Progenitor cell of endocrine pancreas (in vitro differentiated cells): Measurements from ENCODE around the gene WDR47. TPM values are rescaled to one million over a fixed set of nuclear protein-coding genes. Genes with fewer than 3 reads are reported as not detected.
"Not testable (repeated sequence)": the region's sequence is repeated elsewhere in the genome, so short reads cannot be mapped to it uniquely, and the experiment has no call there.

Experiments
- DNase-seq: peaks from one replicate; pipeline ENCODE4 v3.0.0; 2021; ENCODE audit warnings: low spot score; ENCODE audit not compliant: unreplicated experiment
- H3K27ac Mint-ChIP-seq: 2 replicates; pipeline ENCODE4 v1.8.0; 2021; ENCODE audit warnings: mild to moderate bottlenecking, moderate library complexity, mixed read lengths
- H3K27me3 Mint-ChIP-seq: 2 replicates; pipeline ENCODE4 v1.8.0; 2021; ENCODE audit warnings: mixed read lengths
- H3K36me3 Mint-ChIP-seq: 2 replicates; pipeline ENCODE4 v1.8.0; 2022; ENCODE audit warnings: mixed read lengths; ENCODE audit not compliant: insufficient read depth
- H3K4me1 Mint-ChIP-seq: 2 replicates; pipeline ENCODE4 v1.8.0; 2021; ENCODE audit warnings: low read depth, mixed read lengths
- H3K4me3 Mint-ChIP-seq: 2 replicates; pipeline ENCODE4 v1.8.0; 2021; ENCODE audit warnings: low read depth, mild to moderate bottlenecking, moderate library complexity, mixed read lengths
- H3K9me3 Mint-ChIP-seq: 2 replicates; pipeline ENCODE4 v1.8.0; 2021; ENCODE audit warnings: low read depth, mixed read lengths
- CTCF ChIP-seq: fragments of 200-600 bp; sonication (generic); IDR thresholded peaks from one replicate; pipeline ENCODE4 v1.5.0; 2021; ENCODE audit warnings: antibody characterized with exemption, mild to moderate bottlenecking; ENCODE audit not compliant: unreplicated experiment
- total RNA-seq: library from RNA; stranded (reverse); gene quantifications from 2 replicates; pipeline ENCODE4 v1.2.1, GENCODE V29; 2021

Gene WDR47
- total RNA-seq, 1 donor from 2014 or later = 12.2 TPM

- no peaks in the 10 kb centered on the region for H3K27me3 Mint-ChIP-seq
- DNase-seq = no peak
- no peak overlapping the region for H3K27ac Mint-ChIP-seq
- TF ChIP-seq CTCF = no peak
- H3K4me1 Mint-ChIP-seq = no peaks in the 10 kb centered on the region
- peaks cover 20% of the 10 kb centered on the region for H3K36me3 Mint-ChIP-seq
- no peak overlapping the region for H3K4me3 Mint-ChIP-seq
- H3K9me3 Mint-ChIP-seq = no peaks in the 10 kb centered on the region
Measured at GRCh38 chr1:108936170-108936569, 105.7 kb downstream of the WDR47 start.

GRCh38 chr1:108933944-108934343, 108.0 kb downstream of the WDR47 start:
- no peak for TF ChIP-seq CTCF
- Mint-ChIP-seq H3K27me3 (no peaks in the 10 kb centered on the region), H3K4me3 (no peak overlapping the region), H3K4me1 (no peaks in the 10 kb centered on the region), H3K27ac (no peak overlapping the region), H3K9me3 (no peaks in the 10 kb centered on the region), H3K36me3 (peaks cover 25% of the 10 kb centered on the region)
- no peak for DNase-seq

- H3K27ac Mint-ChIP-seq, H3K4me3 Mint-ChIP-seq, H3K4me1 Mint-ChIP-seq, H3K9me3 Mint-ChIP-seq, H3K27me3 Mint-ChIP-seq, DNase-seq: not testable (repeated sequence)
- H3K36me3 Mint-ChIP-seq = peaks cover 20% of the 10 kb centered on the region
Measured at GRCh38 chr1:108927565-108927964, 114.3 kb downstream of the WDR47 start.

- peaks cover 18% of the 10 kb centered on the region for H3K36me3 Mint-ChIP-seq
- no peaks in the 10 kb centered on the region for H3K9me3 Mint-ChIP-seq
- no peak overlapping the region for H3K4me3 Mint-ChIP-seq
- H3K27me3 Mint-ChIP-seq = no peaks in the 10 kb centered on the region
- H3K4me1 Mint-ChIP-seq = no peaks in the 10 kb centered on the region
- TF ChIP-seq CTCF = no peak
- H3K27ac Mint-ChIP-seq = no peak overlapping the region
- no peak for DNase-seq
Measured at GRCh38 chr1:108925920-108926319, 116.0 kb downstream of the WDR47 start.

Other genes with a start within 250 kb of the WDR47 start
- gene AKNAD1, start 185.0 kb downstream of the WDR47 start, total RNA-seq = not detected in 2 replicates
- 12.4 and 14.8 TPM in 2 replicates for gene GPSM2, start 165.1 kb downstream of the WDR47 start, total RNA-seq
- gene CLCC1, start 78.6 kb downstream of the WDR47 start, total RNA-seq = 33.2 and 35.2 TPM in 2 replicates
- gene TAF13, start 33.9 kb upstream of the WDR47 start, total RNA-seq = 22.0 and 24.1 TPM in 2 replicates
- 24.7 and 27.1 TPM in 2 replicates for gene TMEM167B, start 48.7 kb upstream of the WDR47 start, total RNA-seq
- 10.6 and 14.6 TPM in 2 replicates for gene ELAPOR1, start 72.0 kb upstream of the WDR47 start, total RNA-seq
- gene SARS1, start 171.8 kb upstream of the WDR47 start, total RNA-seq = 135 TPM in 2 replicates
- gene CELSR2, start 207.4 kb upstream of the WDR47 start, total RNA-seq = 33.7 and 38.7 TPM in 2 replicates
- gene PSRC1, start 241.0 kb upstream of the WDR47 start, total RNA-seq = 26.1 and 29.4 TPM in 2 replicates